Measurements from ENCODE around the gene NT5DC4.
"Not testable (repeated sequence)": the region's sequence is repeated elsewhere in the genome, so short reads cannot be mapped to it uniquely, and the experiment has no call there.

NT5DC4 gene

GRCh38 chr2:112698834-112699515, 21.8 kb upstream of the NT5DC4 start:
- DNase-seq (ENCODE audit: low read depth) = no peak
- no peak overlapping the region for H3K4me3 ChIP-seq (ENCODE audit: low read depth, low read length)
- TF ChIP-seq CTCF (IDR thresholded peaks at IDR 0.05; ENCODE audit: insufficient read depth, low read depth, low read length, missing control alignments) = no peak

GRCh38 chr2:112699984-112700667, 20.7 kb upstream of the NT5DC4 start:
- no peak for DNase-seq (ENCODE audit: low read depth)
- no peak for TF ChIP-seq CTCF (IDR thresholded peaks at IDR 0.05; ENCODE audit: insufficient read depth, low read depth, low read length, missing control alignments)
- H3K4me3 ChIP-seq (ENCODE audit: low read depth, low read length) = no peak overlapping the region

GRCh38 chr2:112701052-112701451, 19.8 kb upstream of the NT5DC4 start:
- no peak overlapping the region for H3K4me3 ChIP-seq (ENCODE audit: low read depth, low read length)
- no peak for DNase-seq (ENCODE audit: low read depth)

GRCh38 chr2:112703684-112704083, 17.1 kb upstream of the NT5DC4 start:
- no peak overlapping the region for H3K4me3 ChIP-seq (ENCODE audit: low read depth, low read length)
- DNase-seq (ENCODE audit: low read depth) = no peak
- no peak for TF ChIP-seq CTCF (IDR thresholded peaks at IDR 0.05; ENCODE audit: insufficient read depth, low read depth, low read length, missing control alignments)

More at GRCh38 chr2:112701052-112701451, 19.8 kb upstream of the NT5DC4 start:
- TF ChIP-seq CTCF (IDR thresholded peaks at IDR 0.05; ENCODE audit: insufficient read depth, low read depth, low read length, missing control alignments) = no peak

- DNase-seq (ENCODE audit: low read depth) = no peak
- H3K4me3 ChIP-seq (ENCODE audit: low read depth, low read length) = no peak overlapping the region
- no peak for TF ChIP-seq CTCF (IDR thresholded peaks at IDR 0.05; ENCODE audit: insufficient read depth, low read depth, low read length, missing control alignments)
Measured at GRCh38 chr2:112705575-112705974, 15.2 kb upstream of the NT5DC4 start.

- DNase-seq (ENCODE audit: low read depth) = peak; percentile 85
- H3K4me3 ChIP-seq (ENCODE audit: low read depth, low read length) = no peak overlapping the region
Measured at GRCh38 chr2:112706170-112706664, 14.6 kb upstream of the NT5DC4 start.

GRCh38 chr2:112706947-112707346, 13.9 kb upstream of the NT5DC4 start:
- H3K4me3 ChIP-seq (ENCODE audit: low read depth, low read length); DNase-seq (ENCODE audit: low read depth): not testable (repeated sequence)

More at GRCh38 chr2:112706170-112706664, 14.6 kb upstream of the NT5DC4 start:
- no peak for TF ChIP-seq CTCF (IDR thresholded peaks at IDR 0.05; ENCODE audit: insufficient read depth, low read depth, low read length, missing control alignments)
